GM12878 (cell line): ENCODE results near the gene CHMP1B. TPM values are rescaled to one million over a fixed set of nuclear protein-coding genes. Genes with fewer than 3 reads are reported as not detected.

Source experiments
- ATAC-seq: fragments of 200-7000 bp; cut with Tn5 transposase; 3 replicates; pipeline ENCODE4 v1.9.1; 2020; ENCODE audit warnings: mild to moderate bottlenecking, moderate library complexity
- BruUV-seq: library from RNA; stranded (reverse); fragments of 400-500 nt; replicated peaks from 2 replicates; lab custom pipeline; 2021; lab: Mats Ljungman, UMichigan
- CTCF ChIA-PET: fragments of 300-600 bp; sonication (Branson Sonifier 250); formaldehyde crosslinking; extraction: SDS; loops from one replicate; lab custom pipeline; 2021; ENCODE audit warnings: inconsistent platforms; lab: Yijun Ruan, JAX
- POLR2A ChIA-PET: fragments of 350-600 bp; formaldehyde crosslinking; extraction: SDS; loops from one replicate; lab custom pipeline; 2021; ENCODE audit warnings: inconsistent platforms; lab: Charles Lee
- RAD21 ChIA-PET: fragments of 300-600 bp; sonication (Branson Sonifier 250); formaldehyde crosslinking; loops from one replicate; lab custom pipeline; 2023; ENCODE audit warnings: antibody characterized with exemption; ENCODE audit not compliant: unreplicated experiment; lab: Charles Lee
- SMC1A ChIA-PET: fragments of 300-600 bp; sonication (Branson Sonifier 250); formaldehyde crosslinking; loops from one replicate; lab custom pipeline; 2023; ENCODE audit not compliant: unreplicated experiment, uncharacterized antibody; lab: Charles Lee
- DNase-seq: peaks from one replicate; pipeline ENCODE4 v3.0.0-alpha.2; 2011; ENCODE audit warnings: low read depth, low spot score
- FAIRE-seq: peaks from 3 replicates; lab custom pipeline; 2011; peaks lifted over from hg19 to GRCh38; lab: Jason Lieb, UNC
- H2AFZ ChIP-seq: 2 replicates; pipeline ENCODE4 v1.6.0; 2011; ENCODE audit warnings: low read depth, low read length, control low read depth; ENCODE audit not compliant: control insufficient read depth
- H3K27ac ChIP-seq: 2 replicates; pipeline ENCODE4 v1.5.1; 2011; ENCODE audit warnings: control low read depth; ENCODE audit not compliant: control insufficient read depth, insufficient read depth
- H3K27me3 ChIP-seq, 2 experiments: replicated peaks in 1 of 2; 2 replicates each; pipeline versions ENCODE4 v1.6.0 to v1.6.1; 2011; ENCODE audit warnings: low read length in 1 of 2; ENCODE audit not compliant: control insufficient read depth in 2 of 2, insufficient read depth in 2 of 2
- H3K36me3 ChIP-seq, 2 experiments: 2 replicates each; pipeline ENCODE4 v1.5.1; 2011; ENCODE audit warnings: low read length in 1 of 2; ENCODE audit not compliant: control insufficient read depth in 2 of 2, insufficient read depth in 2 of 2
- H3K4me1 ChIP-seq: 2 replicates; pipeline ENCODE4 v1.6.1; 2011; ENCODE audit warnings: mild to moderate bottlenecking, low read length, moderate library complexity, mixed read lengths; ENCODE audit not compliant: control insufficient read depth, insufficient read depth
- H3K4me2 ChIP-seq: 2 replicates; pipeline ENCODE4 v1.6.0; 2011; ENCODE audit warnings: control low read depth; ENCODE audit not compliant: control insufficient read depth, insufficient read depth
- H3K4me3 ChIP-seq: fragments of 200-600 bp; sonication (generic); 2 replicates; pipeline ENCODE4 v1.5.1; 2016
- H3K79me2 ChIP-seq: 2 replicates; pipeline ENCODE4 v1.6.0; 2011; ENCODE audit warnings: low read length; ENCODE audit not compliant: control insufficient read depth, insufficient read depth
- H3K9ac ChIP-seq: 2 replicates; pipeline ENCODE4 v1.8.0; 2011; ENCODE audit warnings: low read length, control low read depth, mixed read lengths; ENCODE audit not compliant: control insufficient read depth, insufficient read depth
- H3K9me3 ChIP-seq: replicated peaks from 3 replicates; pipeline ENCODE4 v1.5.1; 2011; ENCODE audit warnings: mild to moderate bottlenecking, low read length; ENCODE audit not compliant: control insufficient read depth, insufficient read depth
- H4K20me1 ChIP-seq: 2 replicates; pipeline ENCODE4 v1.6.0; 2011; ENCODE audit not compliant: control insufficient read depth, insufficient read depth
- CBX3 ChIP-seq: fragments of 200-600 bp; sonication (generic); IDR thresholded peaks from 2 replicates; pipeline ENCODE4 v1.6.1; 2016; ENCODE audit warnings: low read depth, borderline replicate concordance
- CREB1 ChIP-seq: IDR thresholded peaks from 2 replicates; pipeline ENCODE4 v1.6.1; 2012; ENCODE audit warnings: low read depth, mild to moderate bottlenecking, inconsistent platforms
- IKZF1 ChIP-seq: fragments of 450-650 bp; conservative IDR thresholded peaks from 2 replicates; pipeline ENCODE4 v1.6.1; 2017; ENCODE audit warnings: antibody characterized with exemption, mild to moderate bottlenecking
- LARP7 ChIP-seq: fragments of 450-650 bp; IDR thresholded peaks from 2 replicates; pipeline ENCODE4 v1.6.1; 2017; ENCODE audit warnings: mild to moderate bottlenecking
- NFYA ChIP-seq: IDR thresholded peaks from 2 replicates; pipeline ENCODE4 v1.6.1; 2011; ENCODE audit warnings: low read depth, mild to moderate bottlenecking, low read length, improper control_type of control experiment, borderline replicate concordance
- RCOR1 ChIP-seq: conservative IDR thresholded peaks from 2 replicates; pipeline ENCODE4 v1.6.1; 2012; ENCODE audit warnings: low read depth, low read length, improper control_type of control experiment
- SP1 ChIP-seq: IDR thresholded peaks from one replicate; pipeline ENCODE4 v1.6.1; 2011; ENCODE audit warnings: low read depth, low read length
- SREBF2 ChIP-seq: IDR thresholded peaks from 2 replicates; pipeline ENCODE4 v1.6.1; 2012; ENCODE audit warnings: mild to moderate bottlenecking, low read length
- ZNF24 ChIP-seq: fragments of 450-650 bp; IDR thresholded peaks from 2 replicates; pipeline ENCODE4 v1.6.1; 2017; ENCODE audit warnings: antibody characterized with exemption, mild to moderate bottlenecking
- ZNF384 ChIP-seq: IDR thresholded peaks from 2 replicates; pipeline ENCODE4 v1.6.1; 2012; ENCODE audit warnings: low read depth, mild to moderate bottlenecking, low read length, improper control_type of control experiment, borderline replicate concordance
- ZZZ3 ChIP-seq: IDR thresholded peaks from 2 replicates; pipeline ENCODE4 v1.6.1; 2011; ENCODE audit warnings: low read depth; ENCODE audit not compliant: control insufficient read depth, insufficient read length
- WGBS: methylation state at CpG from one replicate; pipeline ENCODE4 v1.1.6; 2016; ENCODE audit warnings: low lambda C conversion rate; ENCODE audit not compliant: insufficient replicate concordance, insufficient coverage; ENCODE audit errors: missing lambda C conversion rate; 5-methylcytosine and 5-hydroxymethylcytosine counted together
- in situ Hi-C: fragments of 300-500 bp; cut with MboI; formaldehyde crosslinking; loops from 9 replicates; pipeline ENCODE4 v1.14.3; 2018; ENCODE audit warnings: mixed read lengths
- intact Hi-C: fragments of 100-400 bp; cut with micrococcal nuclease; formaldehyde crosslinking; loops from one replicate; pipeline ENCODE4 v1.14.2; 2022; ENCODE audit not compliant: unreplicated experiment
- polyA plus RNA-seq, 11 experiments: library from polyadenylated mRNA; depleted of rRNA in 4 of 11; unstranded in 6 of 11; stranded (reverse) in 5 of 11; fragments of >200 nt; fragmentation: Nextera tagmentation in 4 of 11; fragmentation: Illumina TruSeq in 1 of 11; extraction: Ambion mirVana in 4 of 11; extraction: Trizol in 1 of 11; gene quantifications; 1 replicate in 1 of 11; 2 replicates in 10 of 11; pipeline versions ENCODE4 v1.2.1 to v1.2.3, GENCODE V29; 2011 to 2016; ENCODE audit warnings: inconsistent platforms in 2 of 11, missing spikeins in 2 of 11, low read depth in 1 of 11
- total RNA-seq, 4 experiments: library from RNA; depleted of rRNA in 3 of 4; stranded (reverse); fragments of >200 nt in 3 of 4; fragmentation: Illumina TruSeq in 1 of 4; extraction: Trizol in 1 of 4; gene quantifications; 2 replicates each; pipeline versions ENCODE4 v1.2.1 to v1.2.3, GENCODE V29; 2013 to 2021
- TF ChIP-seq, protein P1 (sequence below): IDR thresholded peaks from 2 replicates; pipeline ENCODE4 v1.6.1; 2012; ENCODE audit warnings: improper control_type of control experiment, low read depth, low read length; ENCODE audit not compliant: insufficient replicate concordance
- TF ChIP-seq, protein P2 (sequence below): IDR thresholded peaks from 2 replicates; pipeline ENCODE4 v1.6.1; 2012; ENCODE audit warnings: low read depth, low read length, improper control_type of control experiment
- TF ChIP-seq, protein P3 (sequence below): fragments of 150-350 bp; IDR thresholded peaks from 2 replicates; pipeline ENCODE4 v1.6.1; 2016; ENCODE audit warnings: low read depth, low read length

CHMP1B gene
- total and polyA plus RNA-seq, 10 of the 15 experiments (the other 5 are each of a cell fraction or from before 2014, with no cell fraction given) = 8.5 to 24.0 (median 18.6) TPM

DNA sequence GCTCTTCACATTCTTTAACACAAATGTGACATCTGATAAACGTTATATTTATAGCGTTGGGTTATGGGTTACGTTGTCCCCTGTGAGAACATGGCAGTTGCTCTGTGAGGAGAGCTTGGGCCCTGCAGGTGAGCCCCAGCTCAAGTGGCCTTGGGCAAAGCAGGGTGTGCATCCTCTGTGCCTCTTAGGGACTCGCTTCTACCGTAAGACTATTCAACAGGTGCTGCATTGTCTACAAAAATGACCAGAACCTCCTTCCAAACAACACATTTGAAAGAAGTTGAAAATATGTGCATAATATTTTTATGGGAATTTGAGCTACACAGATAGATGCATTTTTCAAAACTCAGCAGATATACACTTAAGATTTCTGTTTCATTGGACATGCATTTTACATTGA lies 16.4 kb upstream of the CHMP1B start:
- no peak overlapping the region for H3K4me3 ChIP-seq
- no peaks in the 10 kb centered on the region for H3K36me3 ChIP-seq
- no TSS peak for BruUV-seq
- no peak overlapping the region for H3K4me2 ChIP-seq
- FAIRE-seq (no peak), DNase-seq (no peak), ATAC-seq (no peak)
- ChIA-PET CTCF (interaction anchor here (0.6 kb wide), 2 partner anchors 180 to 1774 kb away, joined by 3 read pairs; no protein-coding TSS in a partner anchor), POLR2A (interaction anchor here (0.5 kb wide), 1 partner anchor 15 kb away, joined by 3 read pairs; no protein-coding TSS in a partner anchor), RAD21 (no interaction called here), SMC1A (interaction anchor here (1.0 kb wide), 1 partner anchor 11 kb away, joined by 3 read pairs; no protein-coding TSS in a partner anchor)
- no peak overlapping the region for H3K27ac ChIP-seq
- no peak overlapping the region for H2AFZ ChIP-seq
- in situ Hi-C loops (no loop called here), intact Hi-C loops (no loop called here)
- H3K79me2 ChIP-seq = no peaks in the 10 kb centered on the region
- 30% methylated on average over 5 of the region's 5 CpGs for WGBS
- H3K4me1 ChIP-seq = no peaks in the 10 kb centered on the region
- H3K9me3 ChIP-seq = no peaks in the 10 kb centered on the region
- no peaks in the 10 kb centered on the region for H4K20me1 ChIP-seq
- no peak overlapping the region for H3K9ac ChIP-seq
- no peak for TF ChIP-seq CREB1
- TF ChIP-seq ZNF24 = no peak
- TF ChIP-seq, protein P1, sequence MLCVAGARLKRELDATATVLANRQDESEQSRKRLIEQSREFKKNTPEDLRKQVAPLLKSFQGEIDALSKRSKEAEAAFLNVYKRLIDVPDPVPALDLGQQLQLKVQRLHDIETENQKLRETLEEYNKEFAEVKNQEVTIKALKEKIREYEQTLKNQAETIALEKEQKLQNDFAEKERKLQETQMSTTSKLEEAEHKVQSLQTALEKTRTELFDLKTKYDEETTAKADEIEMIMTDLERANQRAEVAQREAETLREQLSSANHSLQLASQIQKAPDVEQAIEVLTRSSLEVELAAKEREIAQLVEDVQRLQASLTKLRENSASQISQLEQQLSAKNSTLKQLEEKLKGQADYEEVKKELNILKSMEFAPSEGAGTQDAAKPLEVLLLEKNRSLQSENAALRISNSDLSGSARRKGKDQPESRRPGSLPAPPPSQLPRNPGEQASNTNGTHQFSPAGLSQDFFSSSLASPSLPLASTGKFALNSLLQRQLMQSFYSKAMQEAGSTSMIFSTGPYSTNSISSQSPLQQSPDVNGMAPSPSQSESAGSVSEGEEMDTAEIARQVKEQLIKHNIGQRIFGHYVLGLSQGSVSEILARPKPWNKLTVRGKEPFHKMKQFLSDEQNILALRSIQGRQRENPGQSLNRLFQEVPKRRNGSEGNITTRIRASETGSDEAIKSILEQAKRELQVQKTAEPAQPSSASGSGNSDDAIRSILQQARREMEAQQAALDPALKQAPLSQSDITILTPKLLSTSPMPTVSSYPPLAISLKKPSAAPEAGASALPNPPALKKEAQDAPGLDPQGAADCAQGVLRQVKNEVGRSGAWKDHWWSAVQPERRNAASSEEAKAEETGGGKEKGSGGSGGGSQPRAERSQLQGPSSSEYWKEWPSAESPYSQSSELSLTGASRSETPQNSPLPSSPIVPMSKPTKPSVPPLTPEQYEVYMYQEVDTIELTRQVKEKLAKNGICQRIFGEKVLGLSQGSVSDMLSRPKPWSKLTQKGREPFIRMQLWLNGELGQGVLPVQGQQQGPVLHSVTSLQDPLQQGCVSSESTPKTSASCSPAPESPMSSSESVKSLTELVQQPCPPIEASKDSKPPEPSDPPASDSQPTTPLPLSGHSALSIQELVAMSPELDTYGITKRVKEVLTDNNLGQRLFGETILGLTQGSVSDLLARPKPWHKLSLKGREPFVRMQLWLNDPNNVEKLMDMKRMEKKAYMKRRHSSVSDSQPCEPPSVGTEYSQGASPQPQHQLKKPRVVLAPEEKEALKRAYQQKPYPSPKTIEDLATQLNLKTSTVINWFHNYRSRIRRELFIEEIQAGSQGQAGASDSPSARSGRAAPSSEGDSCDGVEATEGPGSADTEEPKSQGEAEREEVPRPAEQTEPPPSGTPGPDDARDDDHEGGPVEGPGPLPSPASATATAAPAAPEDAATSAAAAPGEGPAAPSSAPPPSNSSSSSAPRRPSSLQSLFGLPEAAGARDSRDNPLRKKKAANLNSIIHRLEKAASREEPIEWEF = no peak
- no peak for TF ChIP-seq ZNF384
- no peak for TF ChIP-seq SP1
- TF ChIP-seq ZZZ3 = no peak
- no peak for TF ChIP-seq CBX3
- TF ChIP-seq, protein P2, sequence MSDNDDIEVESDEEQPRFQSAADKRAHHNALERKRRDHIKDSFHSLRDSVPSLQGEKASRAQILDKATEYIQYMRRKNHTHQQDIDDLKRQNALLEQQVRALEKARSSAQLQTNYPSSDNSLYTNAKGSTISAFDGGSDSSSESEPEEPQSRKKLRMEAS = no peak
- TF ChIP-seq, protein P3, sequence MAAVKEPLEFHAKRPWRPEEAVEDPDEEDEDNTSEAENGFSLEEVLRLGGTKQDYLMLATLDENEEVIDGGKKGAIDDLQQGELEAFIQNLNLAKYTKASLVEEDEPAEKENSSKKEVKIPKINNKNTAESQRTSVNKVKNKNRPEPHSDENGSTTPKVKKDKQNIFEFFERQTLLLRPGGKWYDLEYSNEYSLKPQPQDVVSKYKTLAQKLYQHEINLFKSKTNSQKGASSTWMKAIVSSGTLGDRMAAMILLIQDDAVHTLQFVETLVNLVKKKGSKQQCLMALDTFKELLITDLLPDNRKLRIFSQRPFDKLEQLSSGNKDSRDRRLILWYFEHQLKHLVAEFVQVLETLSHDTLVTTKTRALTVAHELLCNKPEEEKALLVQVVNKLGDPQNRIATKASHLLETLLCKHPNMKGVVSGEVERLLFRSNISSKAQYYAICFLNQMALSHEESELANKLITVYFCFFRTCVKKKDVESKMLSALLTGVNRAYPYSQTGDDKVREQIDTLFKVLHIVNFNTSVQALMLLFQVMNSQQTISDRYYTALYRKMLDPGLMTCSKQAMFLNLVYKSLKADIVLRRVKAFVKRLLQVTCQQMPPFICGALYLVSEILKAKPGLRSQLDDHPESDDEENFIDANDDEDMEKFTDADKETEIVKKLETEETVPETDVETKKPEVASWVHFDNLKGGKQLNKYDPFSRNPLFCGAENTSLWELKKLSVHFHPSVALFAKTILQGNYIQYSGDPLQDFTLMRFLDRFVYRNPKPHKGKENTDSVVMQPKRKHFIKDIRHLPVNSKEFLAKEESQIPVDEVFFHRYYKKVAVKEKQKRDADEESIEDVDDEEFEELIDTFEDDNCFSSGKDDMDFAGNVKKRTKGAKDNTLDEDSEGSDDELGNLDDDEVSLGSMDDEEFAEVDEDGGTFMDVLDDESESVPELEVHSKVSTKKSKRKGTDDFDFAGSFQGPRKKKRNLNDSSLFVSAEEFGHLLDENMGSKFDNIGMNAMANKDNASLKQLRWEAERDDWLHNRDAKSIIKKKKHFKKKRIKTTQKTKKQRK = no peak
- no peak for TF ChIP-seq RCOR1
- no peak for TF ChIP-seq NFYA
- TF ChIP-seq IKZF1 = no peak
- TF ChIP-seq SREBF2 = no peak
- TF ChIP-seq LARP7 = no peak
- no peaks in the 10 kb centered on the region for H3K27me3 ChIP-seq
